IPS DF 4.7 (cell line): Measurements from ENCODE around the gene IGF2BP1.
"Not testable (repeated sequence)": the region's sequence is repeated elsewhere in the genome, so short reads cannot be mapped to it uniquely, and the experiment has no call there.

Source experiments
- DNase-seq: peaks from one replicate; pipeline ENCODE4 v3.0.0-alpha.2; 2013; ENCODE audit warnings: low spot score; ENCODE audit errors: extremely low read depth

IGF2BP1 gene

DNA sequence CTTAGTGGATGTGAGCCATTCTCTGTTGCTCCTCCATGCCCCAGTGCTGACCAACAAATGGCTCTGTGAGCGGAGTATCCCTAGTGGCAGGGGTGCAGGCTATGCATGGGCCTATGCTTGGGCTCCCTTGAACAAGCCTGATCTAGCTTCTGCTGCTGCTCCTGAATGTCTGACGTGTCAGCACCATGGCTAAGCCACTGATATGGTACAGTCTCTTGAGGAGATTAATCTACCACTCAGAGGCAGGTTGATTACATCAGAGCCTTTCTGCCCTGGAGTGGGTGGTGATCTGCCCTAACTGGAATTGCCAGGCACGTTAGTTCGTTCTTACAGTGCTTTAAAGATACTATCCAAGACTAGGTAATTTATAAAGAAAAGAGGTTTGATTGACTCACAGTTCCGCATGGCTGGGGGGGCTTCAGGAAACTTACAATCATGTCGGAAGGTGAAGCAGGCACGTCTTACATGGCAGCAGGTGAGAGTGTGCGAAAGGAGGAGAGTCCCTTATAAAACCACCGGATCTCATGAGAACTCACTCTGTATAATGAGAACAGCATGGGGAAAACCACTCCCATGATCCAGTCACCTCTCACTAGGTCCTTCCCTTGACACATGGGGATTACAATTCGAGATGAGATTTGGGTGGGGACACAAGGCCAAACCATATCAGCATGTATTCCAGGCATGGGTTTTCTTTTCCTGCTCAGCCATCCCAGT lies 93.9 kb downstream of the IGF2BP1 start:
- no peak for DNase-seq

DNA sequence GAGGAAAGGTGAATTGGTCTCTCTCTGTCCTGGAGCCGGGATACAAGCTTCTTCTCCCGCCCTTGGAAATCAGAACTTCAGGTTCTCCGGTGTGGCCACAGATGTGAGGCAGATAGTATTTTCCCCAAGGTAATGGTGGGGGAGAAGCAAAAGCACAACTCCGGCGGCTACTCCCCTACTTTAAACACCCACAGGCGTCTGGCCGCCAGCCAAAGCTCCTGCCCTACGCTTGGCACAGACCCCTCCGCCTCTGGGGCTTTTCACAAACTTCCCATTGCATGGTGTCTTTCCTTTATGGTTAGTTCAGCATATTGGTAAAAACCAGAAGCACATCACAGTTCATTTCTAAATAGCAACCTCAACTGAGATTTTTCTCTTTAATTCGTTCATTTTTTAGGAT lies 95.9 kb downstream of the IGF2BP1 start:
- DNase-seq: no peak

DNA sequence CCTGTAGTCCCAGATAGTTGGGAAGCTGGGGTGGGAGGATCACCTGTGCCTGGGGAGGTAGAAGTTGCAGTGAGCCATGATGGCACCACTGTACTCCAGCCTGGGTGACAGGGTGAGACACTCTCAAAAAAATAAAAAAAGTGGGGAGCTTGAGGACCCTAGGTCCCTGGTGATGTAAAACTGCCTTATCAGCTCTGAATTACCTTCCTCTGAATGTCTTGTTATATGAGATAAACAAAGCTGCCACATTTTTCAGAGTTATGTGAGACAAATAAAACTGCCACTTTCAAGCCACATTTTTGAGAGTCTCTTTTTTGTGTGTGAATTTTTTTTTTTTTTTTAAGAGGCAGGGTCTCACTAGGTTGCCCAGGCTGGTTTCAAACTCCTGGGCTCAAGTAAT lies 103.4 kb downstream of the IGF2BP1 start:
- no peak for DNase-seq

DNA sequence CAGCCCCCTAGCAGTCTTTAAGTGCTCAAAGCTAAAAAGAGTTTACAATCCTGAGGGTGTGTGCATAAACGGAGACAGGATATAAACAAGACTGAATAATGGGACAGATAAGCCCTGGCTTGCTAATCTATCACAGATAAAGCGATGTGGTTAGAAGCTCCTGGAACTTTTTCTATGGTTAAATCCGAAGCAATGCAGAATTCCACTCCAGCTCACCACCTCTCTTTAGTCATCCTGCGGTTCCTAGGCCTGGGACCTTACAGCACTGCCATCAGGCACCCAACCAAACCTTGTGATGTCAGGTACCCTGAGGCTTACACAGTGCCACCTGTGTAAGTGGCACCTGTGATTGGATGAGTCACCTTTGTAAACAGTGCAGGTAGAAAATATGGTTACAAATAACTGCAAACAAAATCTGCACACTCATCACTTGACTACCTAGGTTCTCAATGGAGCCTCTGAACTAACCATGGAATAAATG lies 103.9 kb downstream of the IGF2BP1 start:
- DNase-seq: no peak

DNA sequence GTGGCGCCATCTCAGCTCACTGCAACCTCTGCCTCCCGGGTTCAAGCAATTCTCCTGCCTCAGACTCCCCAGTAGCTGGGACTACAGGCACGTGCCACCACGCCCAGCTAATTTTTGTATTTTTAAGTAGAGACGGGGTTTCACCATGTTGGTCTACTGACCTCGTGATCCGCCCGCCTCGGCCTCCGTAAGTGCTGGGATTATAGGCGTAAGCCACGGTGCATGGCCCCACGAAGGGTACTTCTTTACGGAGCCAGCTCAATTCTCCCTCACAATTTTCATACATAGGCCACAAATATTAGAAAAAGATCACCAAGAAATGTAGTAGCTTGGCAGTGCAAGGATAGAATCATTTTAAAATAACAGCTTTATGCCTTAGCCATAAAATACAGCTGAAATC lies 106.2 kb downstream of the IGF2BP1 start:
- not testable (repeated sequence) for DNase-seq

DNA sequence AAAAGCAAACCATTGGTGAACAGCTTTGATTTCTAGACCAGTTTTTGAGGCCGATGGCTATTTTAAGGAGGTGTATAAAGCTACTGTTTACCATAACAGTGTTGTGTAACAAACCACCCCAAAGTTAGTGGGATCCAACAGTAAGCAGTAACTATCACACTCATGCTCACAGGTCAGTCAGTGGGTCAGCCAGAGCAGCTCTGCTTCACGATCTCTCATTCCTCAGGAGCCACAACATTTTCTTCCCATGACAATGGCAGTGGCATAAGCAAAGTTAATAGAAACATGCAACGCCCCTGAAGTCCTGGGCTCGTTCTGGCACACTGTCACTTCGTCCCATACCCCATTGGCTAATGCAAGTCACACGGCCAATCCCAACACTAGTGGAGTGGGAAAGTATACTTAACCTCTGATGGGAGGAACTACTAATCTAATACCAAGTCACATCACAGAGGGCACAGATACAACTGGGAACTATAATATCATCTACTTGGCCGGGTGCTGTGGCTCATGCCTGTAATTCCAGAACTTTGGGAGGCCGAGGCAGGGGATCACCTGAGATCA lies 107.4 kb downstream of the IGF2BP1 start:
- no peak for DNase-seq
